HCT116 (cell line): ENCODE results near the gene ARSK. TPM values are rescaled to one million over a fixed set of nuclear protein-coding genes. Genes with fewer than 3 reads are reported as not detected.

Experiments used
- ATAC-seq: fragments of 200-7000 bp; cut with Tn5 transposase; 2 replicates; pipeline ENCODE4 v1.9.1; 2020; ENCODE audit warnings: mild to moderate bottlenecking, moderate library complexity
- BruUV-seq: library from RNA; stranded (reverse); fragments of 400-500 nt; replicated peaks from 2 replicates; lab custom pipeline; 2021; lab: Mats Ljungman, UMichigan
- CTCF ChIA-PET: fragments of 300-600 bp; sonication (Branson Sonifier 250); formaldehyde crosslinking; loops from one replicate; lab custom pipeline; 2021; ENCODE audit warnings: antibody characterized with exemption; lab: Charles Lee
- POLR2A ChIA-PET: fragments of 300-600, 350-600 bp; sonication (Branson Sonifier 250); formaldehyde crosslinking; loops from one replicate; lab custom pipeline; 2021; ENCODE audit warnings: antibody characterized with exemption; lab: Charles Lee
- RAD21 ChIA-PET, 2 experiments: fragments of 300-600 bp; sonication (Branson Sonifier 250); formaldehyde crosslinking; loops; one replicate each; lab custom pipeline; 2023; ENCODE audit warnings: low total read pairs in 2 of 2; ENCODE audit not compliant: uncharacterized antibody in 2 of 2, unreplicated experiment in 2 of 2, low non-redundant PET in 1 of 2; lab: Charles Lee
- DNase-seq: peaks from one replicate; pipeline ENCODE4 v3.0.0-alpha.2; 2010; ENCODE audit warnings: low read depth, low spot score
- H2AFZ ChIP-seq: fragments of 200-600 bp; shearing (Covaris generic), sonication (generic); 2 replicates; pipeline ENCODE4 v1.6.1; 2017; ENCODE audit warnings: low read depth, mixed run types, mixed read lengths, antibody characterized with exemption, low read length; ENCODE audit not compliant: poor library complexity, severe bottlenecking
- H3K27ac ChIP-seq: 2 replicates; pipeline ENCODE4 v1.5.1; 2012; ENCODE audit warnings: low read depth, low read length
- H3K27me3 ChIP-seq: fragments of 200-600 bp; sonication (generic); 2 replicates; pipeline ENCODE4 v1.6.1; 2016; ENCODE audit warnings: mixed run types, low read length, mixed read lengths; ENCODE audit not compliant: insufficient read depth
- H3K36me3 ChIP-seq, 2 experiments: fragments of 200-500 bp in 1 of 2; fragments of 200-600 bp in 1 of 2; sonication (Bioruptor generic) in 1 of 2; sonication (generic) in 1 of 2; 2 replicates each; pipeline versions ENCODE4 v1.5.1 to v1.6.1; 2014 to 2016; ENCODE audit warnings: low read length in 2 of 2, inconsistent platforms in 1 of 2, mixed read lengths in 1 of 2, mixed run types in 1 of 2; ENCODE audit not compliant: insufficient read depth in 2 of 2, control insufficient read depth in 1 of 2
- H3K4me1 ChIP-seq, 2 experiments: fragments of 200-600 bp in 1 of 2; sonication (generic) in 1 of 2; 2 replicates each; pipeline versions ENCODE4 v1.5.1 to v1.6.1; 2012 to 2017; ENCODE audit warnings: low read length in 2 of 2, inconsistent platforms in 1 of 2, mild to moderate bottlenecking in 1 of 2, mixed read lengths in 1 of 2, mixed run types in 1 of 2, moderate library complexity in 1 of 2; ENCODE audit not compliant: insufficient read depth in 2 of 2, control insufficient read depth in 1 of 2
- H3K4me2 ChIP-seq: fragments of 200-600 bp; sonication (generic); 2 replicates; pipeline ENCODE4 v1.6.1; 2017; ENCODE audit warnings: mixed run types, low read length, mixed read lengths
- H3K4me3 ChIP-seq, 2 experiments: fragments of 200-600 bp in 1 of 2; sonication (generic) in 1 of 2; replicated peaks in 1 of 2; 2 replicates each; pipeline ENCODE4 v1.5.1; 2011 to 2016; ENCODE audit warnings: low read length in 2 of 2, control low read depth in 1 of 2, low read depth in 1 of 2, mild to moderate bottlenecking in 1 of 2, mixed read lengths in 1 of 2, mixed run types in 1 of 2
- H3K79me2 ChIP-seq: fragments of 200-600 bp; sonication (generic); 2 replicates; pipeline ENCODE4 v1.6.1; 2017; ENCODE audit warnings: mild to moderate bottlenecking, mixed run types, low read length, moderate library complexity, mixed read lengths; ENCODE audit not compliant: insufficient read depth
- H3K9ac ChIP-seq: fragments of 200-600 bp; sonication (generic); 2 replicates; pipeline ENCODE4 v1.6.1; 2016; ENCODE audit warnings: low read length, mixed read lengths
- H3K9me2 ChIP-seq: fragments of 200-600 bp; sonication (generic), shearing (Covaris generic); 2 replicates; pipeline ENCODE4 v1.6.1; 2017; ENCODE audit warnings: mixed run types, mild to moderate bottlenecking, moderate library complexity; ENCODE audit not compliant: insufficient read depth
- H3K9me3 ChIP-seq, 2 experiments: fragments of 200-500 bp in 1 of 2; fragments of 200-600 bp in 1 of 2; sonication (Bioruptor generic) in 1 of 2; sonication (generic) in 1 of 2; 2 replicates each; pipeline ENCODE4 v1.6.1; 2014 to 2017; ENCODE audit warnings: low read length in 2 of 2, mixed read lengths in 2 of 2, inconsistent platforms in 1 of 2, low read depth in 1 of 2, mild to moderate bottlenecking in 1 of 2, mixed run types in 1 of 2, moderate library complexity in 1 of 2; ENCODE audit not compliant: control insufficient read depth in 1 of 2, insufficient read depth in 1 of 2
- H4K20me1 ChIP-seq: fragments of 200-600 bp; sonication (generic), shearing (Covaris generic); 2 replicates; pipeline ENCODE4 v1.6.1; 2017; ENCODE audit warnings: mixed run types, mild to moderate bottlenecking, moderate library complexity; ENCODE audit not compliant: insufficient read depth
- ELF1 ChIP-seq: IDR thresholded peaks from 2 replicates; pipeline ENCODE4 v1.6.1; 2012; ENCODE audit warnings: low read depth, borderline replicate concordance
- EZH2 ChIP-seq: fragments of 200-600 bp; sonication (generic); IDR thresholded peaks from 2 replicates; pipeline ENCODE4 v1.6.1; 2017; ENCODE audit warnings: antibody characterized with exemption, mixed run types
- EZH2phosphoT487 ChIP-seq: fragments of 200-600 bp; IDR thresholded peaks from 2 replicates; pipeline ENCODE4 v1.6.1; 2018; ENCODE audit warnings: antibody characterized with exemption, borderline replicate concordance
- RAD21 ChIP-seq: IDR thresholded peaks from 2 replicates; pipeline ENCODE4 v1.6.1; 2012; ENCODE audit warnings: low read depth, mild to moderate bottlenecking
- SP1 ChIP-seq: IDR thresholded peaks from 2 replicates; pipeline ENCODE4 v1.6.1; 2012; ENCODE audit warnings: low read depth
- ZFX ChIP-seq: fragments of 450-650 bp; IDR thresholded peaks from 2 replicates; pipeline ENCODE4 v1.6.1; 2017
- intact Hi-C: fragments of 100-400 bp; cut with micrococcal nuclease; formaldehyde crosslinking; loops from 2 replicates; pipeline ENCODE4 v1.10.0; 2022
- total RNA-seq: library from RNA; stranded (reverse); gene quantifications from one replicate; pipeline ENCODE4 v1.2.1, GENCODE V29; 2021; ENCODE audit not compliant: unreplicated experiment
- TF ChIP-seq, protein P1 (sequence below), 3 experiments: fragments of 200-600 bp in 1 of 3; sonication (generic) in 1 of 3; IDR thresholded peaks in 2 of 3; conservative IDR thresholded peaks in 1 of 3; 2 replicates each; pipeline ENCODE4 v1.5.1; 2012 to 2017; ENCODE audit warnings: low read depth in 2 of 3, low read length in 2 of 3, antibody characterized with exemption in 1 of 3, borderline replicate concordance in 1 of 3, control low read depth in 1 of 3, mild to moderate bottlenecking in 1 of 3, mixed read lengths in 1 of 3, mixed run types in 1 of 3, moderate library complexity in 1 of 3; ENCODE audit not compliant: insufficient read depth in 1 of 3
- TF ChIP-seq, protein P2 (sequence below): IDR thresholded peaks from 2 replicates; pipeline ENCODE4 v1.6.1; 2012

The ARSK gene
- total RNA-seq, 1 experiment from 2014 or later = 4.6 TPM

GRCh38 chr5:95554647-95555548 is at the start of gene ARSK, which contains the start of gene SKIC3 (continued):
- TF ChIP-seq EZH2 (no peak), SP1 (peak; percentile 75), EZH2phosphoT487 (no peak)
- TF ChIP-seq, protein P1, sequence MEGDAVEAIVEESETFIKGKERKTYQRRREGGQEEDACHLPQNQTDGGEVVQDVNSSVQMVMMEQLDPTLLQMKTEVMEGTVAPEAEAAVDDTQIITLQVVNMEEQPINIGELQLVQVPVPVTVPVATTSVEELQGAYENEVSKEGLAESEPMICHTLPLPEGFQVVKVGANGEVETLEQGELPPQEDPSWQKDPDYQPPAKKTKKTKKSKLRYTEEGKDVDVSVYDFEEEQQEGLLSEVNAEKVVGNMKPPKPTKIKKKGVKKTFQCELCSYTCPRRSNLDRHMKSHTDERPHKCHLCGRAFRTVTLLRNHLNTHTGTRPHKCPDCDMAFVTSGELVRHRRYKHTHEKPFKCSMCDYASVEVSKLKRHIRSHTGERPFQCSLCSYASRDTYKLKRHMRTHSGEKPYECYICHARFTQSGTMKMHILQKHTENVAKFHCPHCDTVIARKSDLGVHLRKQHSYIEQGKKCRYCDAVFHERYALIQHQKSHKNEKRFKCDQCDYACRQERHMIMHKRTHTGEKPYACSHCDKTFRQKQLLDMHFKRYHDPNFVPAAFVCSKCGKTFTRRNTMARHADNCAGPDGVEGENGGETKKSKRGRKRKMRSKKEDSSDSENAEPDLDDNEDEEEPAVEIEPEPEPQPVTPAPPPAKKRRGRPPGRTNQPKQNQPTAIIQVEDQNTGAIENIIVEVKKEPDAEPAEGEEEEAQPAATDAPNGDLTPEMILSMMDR (IDR thresholded peaks at IDR 0.05 in 2 of 3, conservative IDR thresholded peaks at IDR 0.05 in 1 of 3; ENCODE audit: borderline replicate concordance in 1 of 3, insufficient read depth in 1 of 3, low read depth in 2 of 3, low read length in 2 of 3) = 0 out of 6 replicates have a peak, but pooled peaks of 1 of the 3 experiments have one; percentile 11

DNA sequence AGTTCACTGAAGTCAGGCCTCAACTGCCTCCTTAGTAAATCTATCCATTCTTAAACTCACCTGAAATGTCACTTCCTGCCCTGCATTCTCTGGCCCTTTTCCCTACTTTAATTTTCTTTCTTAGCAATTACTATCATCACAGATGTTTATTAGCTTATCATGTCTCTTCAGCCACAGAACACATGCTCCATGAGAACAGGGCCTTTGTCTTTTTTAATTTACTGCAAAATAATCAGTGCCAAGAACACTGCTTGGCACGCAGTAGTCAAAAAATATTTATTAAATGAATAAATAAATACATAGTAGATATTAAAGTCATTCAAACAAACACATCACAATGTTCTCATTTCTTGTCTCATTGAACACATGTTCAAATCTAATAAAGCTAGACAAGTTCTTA is 46.4 kb upstream of the ARSK start:
- intact Hi-C loops = no loop called here
- no TSS peak for BruUV-seq
- H3K9me2 ChIP-seq = no peaks in the 10 kb centered on the region
- no peaks in the 10 kb centered on the region for H4K20me1 ChIP-seq
- no peak for ATAC-seq
- no peak overlapping the region for H2AFZ ChIP-seq
- TF ChIP-seq RAD21 (no peak), EZH2phosphoT487 (no peak), ELF1 (no peak), ZFX (no peak)
- TF ChIP-seq, protein P2, sequence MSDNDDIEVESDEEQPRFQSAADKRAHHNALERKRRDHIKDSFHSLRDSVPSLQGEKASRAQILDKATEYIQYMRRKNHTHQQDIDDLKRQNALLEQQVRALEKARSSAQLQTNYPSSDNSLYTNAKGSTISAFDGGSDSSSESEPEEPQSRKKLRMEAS = no peak
- TF ChIP-seq, all 23 proteins: peak for 0
- H3K4me1 ChIP-seq = no peaks in the 10 kb centered on the region
- H3K36me3 ChIP-seq = peaks cover 12 to 13% of the 10 kb centered on the region in 2 experiments; a peak in 3 of 4 replicates
- no peaks in the 10 kb centered on the region for H3K79me2 ChIP-seq
- H3K4me3 ChIP-seq = no peak overlapping the region
- POLR2A ChIA-PET = no interaction called here
- H3K9ac ChIP-seq = no peak overlapping the region
- no peak for DNase-seq
- RAD21 ChIA-PET = no interaction called here
- H3K27ac ChIP-seq = no peak overlapping the region
- H3K27me3 ChIP-seq = no peaks in the 10 kb centered on the region
- CTCF ChIA-PET = no interaction called here
- H3K9me3 ChIP-seq = no peaks in the 10 kb centered on the region
- H3K4me2 ChIP-seq = no peak overlapping the region
